SK-N-SH (cell line): Measurements from ENCODE around the gene CASS4. TPM values are rescaled to one million over a fixed set of nuclear protein-coding genes. Genes with fewer than 3 reads are reported as not detected.

Source experiments
- CTCF ChIA-PET: fragments of 300-600, 350-600 bp; formaldehyde crosslinking; extraction: SDS; loops from one replicate; lab custom pipeline; 2021; lab: Yijun Ruan, JAX
- POLR2A ChIA-PET: fragments of 350-600 bp; sonication (Branson Sonifier 250); formaldehyde crosslinking; extraction: SDS; loops from one replicate; lab custom pipeline; 2020; ENCODE audit warnings: antibody characterized with exemption, inconsistent platforms; lab: Yijun Ruan, JAX
- DNase-seq: peaks from one replicate; pipeline ENCODE4 v3.0.0; 2012
- H2AFZ ChIP-seq: fragments of 200-600 bp; sonication (generic); 2 replicates; pipeline ENCODE4 v1.8.1; 2016; ENCODE audit warnings: antibody characterized with exemption, mild to moderate bottlenecking, low read depth
- H3F3A ChIP-seq: fragments of 200-600 bp; sonication (generic); replicated peaks from 2 replicates; pipeline ENCODE3; 2016; ENCODE audit warnings: antibody characterized with exemption, mild to moderate bottlenecking; ENCODE audit not compliant: insufficient read depth
- H3K27ac ChIP-seq, 2 experiments: fragments of 200-500 bp in 1 of 2; fragments of 200-600 bp in 1 of 2; sonication (Bioruptor generic) in 1 of 2; sonication (generic), shearing (Covaris generic) in 1 of 2; 2 replicates each; pipeline versions ENCODE4 v1.5.1 to v1.6.1; 2014 to 2016; ENCODE audit warnings: low read depth in 2 of 2, inconsistent platforms in 1 of 2, low read length in 1 of 2, mild to moderate bottlenecking in 1 of 2, mixed read lengths in 1 of 2
- H3K27me3 ChIP-seq: fragments of 200-600 bp; sonication (generic), shearing (Covaris generic); 2 replicates; pipeline ENCODE4 v1.6.1; 2016; ENCODE audit warnings: mixed run types; ENCODE audit not compliant: insufficient read depth
- H3K36me3 ChIP-seq, 2 experiments: fragments of 200-500 bp in 1 of 2; fragments of 200-600 bp in 1 of 2; sonication (Bioruptor generic) in 1 of 2; sonication (generic) in 1 of 2; replicated peaks in 1 of 2; 2 replicates each; pipeline versions ENCODE3 to v1.5.1; 2014 to 2016; ENCODE audit warnings: low read length in 1 of 2, mild to moderate bottlenecking in 1 of 2; ENCODE audit not compliant: insufficient read depth in 2 of 2, control insufficient read depth in 1 of 2
- H3K4me1 ChIP-seq, 2 experiments: fragments of 200-500 bp in 1 of 2; fragments of 200-600 bp in 1 of 2; sonication (Bioruptor generic) in 1 of 2; sonication (generic), shearing (Covaris generic) in 1 of 2; 2 replicates each; pipeline versions ENCODE4 v1.5.1 to v1.6.1; 2014 to 2016; ENCODE audit warnings: low read depth in 1 of 2, low read length in 1 of 2, mixed run types in 1 of 2; ENCODE audit not compliant: insufficient read depth in 2 of 2, control insufficient read depth in 1 of 2
- H3K4me2 ChIP-seq: fragments of 200-600 bp; sonication (generic), shearing (Covaris generic); 2 replicates; pipeline ENCODE4 v1.6.1; 2017; ENCODE audit warnings: mixed run types
- H3K4me3 ChIP-seq, 2 experiments: fragments of 200-500 bp in 1 of 2; fragments of 200-600 bp in 1 of 2; sonication (Bioruptor generic) in 1 of 2; sonication (generic), shearing (Covaris generic) in 1 of 2; 2 replicates each; pipeline versions ENCODE4 v1.5.1 to v1.8.1; 2014 to 2016; ENCODE audit warnings: low read depth in 2 of 2, inconsistent platforms in 1 of 2, low read length in 1 of 2, mild to moderate bottlenecking in 1 of 2, mixed read lengths in 1 of 2, moderate library complexity in 1 of 2
- H3K79me2 ChIP-seq: fragments of 200-600 bp; sonication (generic); 2 replicates; pipeline ENCODE4 v1.8.1; 2017; ENCODE audit warnings: mild to moderate bottlenecking; ENCODE audit not compliant: insufficient read depth
- H3K9ac ChIP-seq: fragments of 200-600 bp; sonication (generic); 2 replicates; pipeline ENCODE4 v1.6.1; 2017; ENCODE audit warnings: mixed run types
- H3K9me2 ChIP-seq: fragments of 200-600 bp; sonication (generic); 2 replicates; pipeline ENCODE4 v1.6.1; 2017; ENCODE audit warnings: mixed run types
- H3K9me3 ChIP-seq: fragments of 200-600 bp; sonication (generic); 2 replicates; pipeline ENCODE4 v1.6.1; 2017; ENCODE audit warnings: mixed run types, mild to moderate bottlenecking, moderate library complexity
- H4K20me1 ChIP-seq: fragments of 200-600 bp; sonication (generic); 2 replicates; pipeline ENCODE4 v1.6.1; 2017; ENCODE audit warnings: mild to moderate bottlenecking, mixed run types; ENCODE audit not compliant: insufficient read depth
- CTCF ChIP-seq: fragments of 200-600 bp; sonication (generic); IDR thresholded peaks from 2 replicates; pipeline ENCODE4 v1.6.1; 2017; ENCODE audit warnings: antibody characterized with exemption, mild to moderate bottlenecking, moderate library complexity
- ELF1 ChIP-seq: IDR thresholded peaks from 2 replicates; pipeline ENCODE4 v1.4.0; 2012
- EP300 ChIP-seq, 2 experiments: IDR thresholded peaks; 2 replicates each; pipeline versions ENCODE4 v1.4.0 to v1.6.1; 2012; ENCODE audit warnings: borderline replicate concordance in 1 of 2, low read depth in 1 of 2, low read length in 1 of 2
- FOXJ3 ChIP-seq: sonication (generic); formaldehyde crosslinking; IDR thresholded peaks from 2 replicates; pipeline ENCODE4 v1.5.1; 2020; ENCODE audit warnings: mild to moderate bottlenecking, missing genetic modification reagents
- GABPA ChIP-seq: IDR thresholded peaks from 2 replicates; pipeline ENCODE4 v1.4.0; 2012; ENCODE audit warnings: low read depth, mild to moderate bottlenecking
- IRF3 ChIP-seq: fragments of 150-350 bp; IDR thresholded peaks from 2 replicates; pipeline ENCODE4 v1.6.1; 2016; ENCODE audit warnings: mild to moderate bottlenecking, low read depth, low read length
- MXI1 ChIP-seq: IDR thresholded peaks from 2 replicates; pipeline ENCODE4 v1.6.1; 2012; ENCODE audit warnings: mild to moderate bottlenecking, low read depth, low read length, improper control_type of control experiment
- POLR2AphosphoS5 ChIP-seq: IDR thresholded peaks from 2 replicates; pipeline ENCODE4 v1.6.1; 2012; ENCODE audit warnings: low read depth, low read length
- RCOR1 ChIP-seq: fragments of 150-350 bp; IDR thresholded peaks from 2 replicates; pipeline ENCODE4 v1.6.1; 2017; ENCODE audit warnings: antibody characterized with exemption, low read length
- RFX5 ChIP-seq: IDR thresholded peaks from 2 replicates; pipeline ENCODE4 v1.6.1; 2012; ENCODE audit warnings: mild to moderate bottlenecking, improper control_type of control experiment, low read length
- RXRA ChIP-seq: IDR thresholded peaks from 2 replicates; pipeline ENCODE4 v1.4.0; 2012; ENCODE audit warnings: low read depth, mild to moderate bottlenecking, borderline replicate concordance
- SIN3A ChIP-seq: IDR thresholded peaks from 2 replicates; pipeline ENCODE4 v1.6.1; 2012; ENCODE audit warnings: low read depth, mild to moderate bottlenecking, low read length, moderate library complexity, borderline replicate concordance
- SMC3 ChIP-seq: IDR thresholded peaks from 2 replicates; pipeline ENCODE4 v1.6.1; 2012; ENCODE audit warnings: low read depth, low read length, improper control_type of control experiment
- TEAD4 ChIP-seq: IDR thresholded peaks from 2 replicates; pipeline ENCODE4 v1.4.0; 2012; ENCODE audit warnings: mild to moderate bottlenecking, borderline replicate concordance; ENCODE audit not compliant: insufficient read depth
- WGBS: methylation state at CpG from one replicate; pipeline ENCODE4 v1.1.6; 2017; ENCODE audit warnings: low lambda C conversion rate; 5-methylcytosine and 5-hydroxymethylcytosine counted together
- polyA plus RNA-seq, 3 experiments: library from polyadenylated mRNA; depleted of rRNA; stranded (reverse); fragments of >200 nt; gene quantifications; 2 replicates each; pipeline ENCODE4 v1.2.3, GENCODE V29; 2012

The CASS4 gene
- polyA plus RNA-seq, 1 of the 3 experiments (the other 2 are of a cell fraction), result not detected

- TF ChIP-seq FOXJ3 (CRISPR knock-in tag) (no peak), RCOR1 (no peak), RFX5 (no peak), TEAD4 (no peak), ELF1 (no peak), POLR2AphosphoS5 (no peak), SMC3 (no peak), MXI1 (no peak), SIN3A (no peak)
- TF ChIP-seq, all 33 proteins: peak for 0
- H3K9ac ChIP-seq, result no peak overlapping the region
- H3K27ac ChIP-seq, result no peak overlapping the region
- H3F3A ChIP-seq, result peaks cover 3% of the 10 kb centered on the region
- H3K9me3 ChIP-seq, result no peaks in the 10 kb centered on the region
- DNase-seq, result no peak
- no peaks in the 10 kb centered on the region for H3K79me2 ChIP-seq
- H2AFZ ChIP-seq, result no peak overlapping the region
- H3K36me3 ChIP-seq, result no peaks in the 10 kb centered on the region
- H3K4me1 ChIP-seq, result peaks cover 0 to 12% of the 10 kb centered on the region in 2 experiments; a peak in 1 of 4 replicates
- WGBS, result 86% methylated on average over 6 of the region's 7 CpGs
- no peaks in the 10 kb centered on the region for H3K27me3 ChIP-seq
- H4K20me1 ChIP-seq, result no peaks in the 10 kb centered on the region
- POLR2A ChIA-PET, result no interaction called here
- no peak overlapping the region for H3K4me3 ChIP-seq
- no peaks in the 10 kb centered on the region for H3K9me2 ChIP-seq
- CTCF ChIA-PET, result interaction anchor here (1.6 kb wide), 1 partner anchor 8 kb away, joined by 4 read pairs; no protein-coding TSS in a partner anchor
- H3K4me2 ChIP-seq, result no peak overlapping the region
Observed at GRCh38 chr20:56417402-56417801, 5.3 kb downstream of the CASS4 start.

GRCh38 chr20:56417911-56418310 lies 5.9 kb downstream of the CASS4 start:
- no peaks in the 10 kb centered on the region for H3K9me3 ChIP-seq
- WGBS, result 86% methylated on average over 4 of the region's 4 CpGs
- CTCF ChIA-PET, result interaction anchor here (1.6 kb wide), 1 partner anchor 8 kb away, joined by 4 read pairs; no protein-coding TSS in a partner anchor
- no peaks in the 10 kb centered on the region for H3K79me2 ChIP-seq
- no peak overlapping the region for H3K27ac ChIP-seq
- no peak for DNase-seq
- peaks cover 0 to 14% of the 10 kb centered on the region in 2 experiments; a peak in 1 of 4 replicates for H3K4me1 ChIP-seq
- H3K9me2 ChIP-seq, result no peaks in the 10 kb centered on the region
- no peak overlapping the region for H3K9ac ChIP-seq
- no peak for TF ChIP-seq RXRA
- no peak for TF ChIP-seq GABPA
- no peak for TF ChIP-seq SMC3
- no peak for TF ChIP-seq CTCF
- TF ChIP-seq POLR2AphosphoS5, result no peak
- TF ChIP-seq IRF3, result no peak
- TF ChIP-seq MXI1, result no peak
- no peak for TF ChIP-seq EP300 (IDR thresholded peaks at IDR 0.05; ENCODE audit: borderline replicate concordance in 1 of 2, low read depth in 1 of 2, low read length in 1 of 2)
- TF ChIP-seq, all 33 proteins: peak for 0
- no peak overlapping the region for H3K4me3 ChIP-seq
- POLR2A ChIA-PET, result no interaction called here
- no peak overlapping the region for H2AFZ ChIP-seq
- no peaks in the 10 kb centered on the region for H4K20me1 ChIP-seq
- no peaks in the 10 kb centered on the region for H3K36me3 ChIP-seq
- no peaks in the 10 kb centered on the region for H3K27me3 ChIP-seq
- H3F3A ChIP-seq, result peaks cover 3% of the 10 kb centered on the region
- H3K4me2 ChIP-seq, result no peak overlapping the region
